GM23248 (cell line): Measurements from ENCODE around the gene WWOX.

Source experiments
- EZH2 ChIP-seq: fragments of 200-600 bp; sonication (generic); IDR thresholded peaks from 2 replicates; pipeline ENCODE4 v1.6.1; 2018; ENCODE audit warnings: antibody characterized with exemption, mild to moderate bottlenecking; ENCODE audit not compliant: insufficient read depth, poor library complexity, severe bottlenecking
- EZH2phosphoT487 ChIP-seq: fragments of 200-600 bp; sonication (generic); IDR thresholded peaks from 2 replicates; pipeline ENCODE4 v1.6.1; 2018; ENCODE audit warnings: antibody characterized with exemption, moderate library complexity, mild to moderate bottlenecking, low read depth; ENCODE audit not compliant: insufficient read depth

- no peak for TF ChIP-seq EZH2
- no peak for TF ChIP-seq EZH2phosphoT487
Measured at GRCh38 chr16:79083508-79084299, 984.2 kb downstream of the WWOX start.
